Dedifferentiated amniotic fluid mesenchymal stem cell (primary cell): ENCODE data around the gene RXRA.

Experiments
- DNase-seq: peaks from one replicate; pipeline ENCODE4 v3.0.0-alpha.2; 2016; ENCODE audit errors: extremely low spot score

Gene RXRA

GRCh38 chr9:134452728-134453127 lies 126.5 kb downstream of the RXRA start:
- no peak for DNase-seq

- no peak for DNase-seq
These were observed 127.7 kb downstream of the RXRA start for GRCh38 chr9:134453776-134454475.

- no peak for DNase-seq
These were observed 128.2 kb downstream of the RXRA start for GRCh38 chr9:134454476-134454857.

- DNase-seq = no peak
These were observed 128.8 kb downstream of the RXRA start for GRCh38 chr9:134455021-134455471.

GRCh38 chr9:134455537-134455933 lies 129.3 kb downstream of the RXRA start:
- no peak for DNase-seq

GRCh38 chr9:134455934-134456755 lies 129.9 kb downstream of the RXRA start:
- DNase-seq = peak; percentile 99

GRCh38 chr9:134456756-134457305 lies 130.6 kb downstream of the RXRA start:
- no peak for DNase-seq

- DNase-seq = no peak
These were observed 131.3 kb downstream of the RXRA start for GRCh38 chr9:134457321-134458206.

GRCh38 chr9:134458207-134459108 lies 132.2 kb downstream of the RXRA start:
- no peak for DNase-seq

GRCh38 chr9:134459164-134459563 lies 132.9 kb downstream of the RXRA start:
- DNase-seq = no peak

- DNase-seq = no peak
These were observed 133.3 kb downstream of the RXRA start for GRCh38 chr9:134459573-134459972.

- DNase-seq = no peak
These were observed 134.0 kb downstream of the RXRA start for GRCh38 chr9:134460206-134460605.

GRCh38 chr9:134460896-134461295 lies 134.6 kb downstream of the RXRA start:
- DNase-seq = no peak

- DNase-seq = no peak
These were observed 135.2 kb downstream of the RXRA start for GRCh38 chr9:134461426-134461982.

- no peak for DNase-seq
These were observed 136.1 kb downstream of the RXRA start for GRCh38 chr9:134462318-134462717.

- DNase-seq = no peak
These were observed 137.0 kb downstream of the RXRA start for GRCh38 chr9:134463280-134463679.

GRCh38 chr9:134466869-134467616 lies 140.8 kb downstream of the RXRA start:
- DNase-seq = no peak

GRCh38 chr9:134468358-134468757 lies 142.1 kb downstream of the RXRA start:
- DNase-seq = no peak

GRCh38 chr9:134469041-134469875 lies 143.0 kb downstream of the RXRA start:
- DNase-seq = no peak
